ENCODE data around the gene ZACN.

GRCh38 chr17:76033139-76033538 is 45.8 kb upstream of the ZACN start:
- no peak for TF ChIP-seq CTCF (IDR thresholded peaks at IDR 0.05; ENCODE audit: poor library complexity, severe bottlenecking)
- TF ChIP-seq EP300 (conservative IDR thresholded peaks at IDR 0.05; ENCODE audit: poor library complexity, severe bottlenecking), result no peak
- TF ChIP-seq TAF1 (IDR thresholded peaks at IDR 0.05; ENCODE audit: low read depth), result no peak
- TF ChIP-seq EZH2 (IDR thresholded peaks at IDR 0.05; ENCODE audit: borderline replicate concordance, insufficient read depth, low read length, poor library complexity, severe bottlenecking), result no peak
- no peak for TF ChIP-seq POLR2AphosphoS5 (IDR thresholded peaks at IDR 0.05)
- no peak for TF ChIP-seq MXI1 (conservative IDR thresholded peaks at IDR 0.05; ENCODE audit: poor library complexity, severe bottlenecking)
- TF ChIP-seq SMC3 (conservative IDR thresholded peaks at IDR 0.05; ENCODE audit: poor library complexity), result no peak
- no peak for TF ChIP-seq REST (IDR thresholded peaks at IDR 0.05; ENCODE audit: borderline replicate concordance)
- no peak for TF ChIP-seq RAD21 (conservative IDR thresholded peaks at IDR 0.05)

All from neural cell (in vitro differentiated cells).